HL-60/S4 treated with retinoic acid at 250 ng/mL for 4 days and 3 days (cell line): ENCODE measurements around the gene EML2.
"Not testable (repeated sequence)": the region's sequence is repeated elsewhere in the genome, so short reads cannot be mapped to it uniquely, and the experiment has no call there.

Experiments
- in situ Hi-C: fragments of 300-500 bp; cut with MboI; formaldehyde crosslinking; loops from 2 replicates; pipeline ENCODE4 v1.7.0; 2022; ENCODE audit warnings: low sequenced_read_pairs

Gene EML2

DNA sequence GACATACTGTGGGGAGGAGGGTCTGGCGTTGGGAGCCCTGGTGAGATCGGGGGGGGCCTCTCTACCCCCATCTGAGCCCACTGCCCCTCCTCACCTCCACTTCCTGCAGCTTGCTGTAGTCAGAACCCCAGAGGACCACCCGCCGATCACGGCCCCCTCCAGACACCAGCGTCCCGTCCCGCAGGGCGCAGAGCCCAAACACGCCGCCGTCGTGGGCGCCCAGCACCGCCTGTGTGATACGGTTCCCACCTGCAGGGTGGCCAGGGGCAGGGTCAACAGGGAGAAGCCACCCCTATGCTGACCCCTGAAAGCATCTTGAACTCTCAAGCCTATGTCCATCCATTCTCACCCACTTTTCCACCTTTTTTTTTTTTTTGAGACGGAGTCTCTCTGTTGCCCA, 17.8 kb downstream of the EML2 start:
- in situ Hi-C loops: no loop called here

DNA sequence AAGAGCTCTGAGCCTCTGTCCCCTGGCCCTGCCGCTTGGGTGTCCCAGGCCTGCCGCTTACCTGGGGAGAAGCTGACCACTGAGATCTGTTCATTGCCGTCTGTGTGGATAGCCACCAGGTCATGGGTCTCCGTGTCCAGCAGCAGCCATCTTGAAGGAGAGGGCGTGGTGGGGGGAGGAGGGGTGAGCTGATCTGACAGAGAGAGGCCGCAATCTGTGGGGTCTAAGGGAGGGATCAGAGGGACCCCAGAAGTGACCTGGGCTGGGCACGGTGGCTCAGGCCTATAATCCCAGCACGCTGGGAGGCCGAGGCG, 22.5 kb downstream of the EML2 start:
- in situ Hi-C loops: no loop called here

DNA sequence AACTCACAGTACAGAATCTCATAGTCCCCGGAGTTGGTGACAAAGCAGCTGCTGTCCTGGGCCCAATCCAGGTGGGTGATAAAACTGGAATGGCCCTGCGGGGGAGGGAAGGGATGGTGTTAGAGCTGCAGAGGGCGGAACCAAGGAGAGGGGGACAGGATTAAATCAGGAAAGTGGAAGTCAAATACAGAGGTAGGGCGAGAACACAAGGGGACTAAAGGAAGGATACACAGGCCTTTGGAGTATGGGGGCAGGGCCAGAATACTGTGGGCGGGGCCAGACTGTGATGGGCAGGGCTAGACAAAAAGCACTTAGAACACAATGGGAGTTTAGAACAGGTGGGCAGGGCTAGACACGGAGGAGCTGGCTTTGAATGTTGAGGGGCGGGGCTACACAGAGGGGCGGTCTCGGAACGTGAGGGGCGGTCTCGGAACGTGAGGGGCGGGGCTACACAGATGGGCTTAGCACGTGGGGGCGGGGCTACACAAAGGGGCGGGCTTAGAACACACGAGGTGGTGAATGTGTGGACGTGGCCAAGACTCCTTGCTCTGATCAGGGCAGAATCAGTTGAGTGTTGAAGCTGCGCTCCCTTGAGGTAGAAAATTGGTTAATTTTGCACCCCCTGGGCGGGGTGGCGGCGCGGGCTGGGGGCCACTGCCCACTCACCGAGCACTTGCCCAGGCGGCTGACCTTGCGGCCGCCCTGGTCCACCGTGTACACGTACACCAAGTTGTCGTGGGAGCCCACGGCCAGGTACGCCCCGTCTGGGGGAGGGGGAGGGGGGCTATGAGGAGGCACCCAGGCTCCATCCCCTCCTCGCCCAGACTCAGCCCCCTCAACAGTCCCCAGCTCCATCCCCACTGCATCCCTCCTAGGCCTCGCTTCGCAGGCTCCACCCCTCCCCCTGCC, 23.1 kb downstream of the EML2 start:
- in situ Hi-C loops: no loop called here

DNA sequence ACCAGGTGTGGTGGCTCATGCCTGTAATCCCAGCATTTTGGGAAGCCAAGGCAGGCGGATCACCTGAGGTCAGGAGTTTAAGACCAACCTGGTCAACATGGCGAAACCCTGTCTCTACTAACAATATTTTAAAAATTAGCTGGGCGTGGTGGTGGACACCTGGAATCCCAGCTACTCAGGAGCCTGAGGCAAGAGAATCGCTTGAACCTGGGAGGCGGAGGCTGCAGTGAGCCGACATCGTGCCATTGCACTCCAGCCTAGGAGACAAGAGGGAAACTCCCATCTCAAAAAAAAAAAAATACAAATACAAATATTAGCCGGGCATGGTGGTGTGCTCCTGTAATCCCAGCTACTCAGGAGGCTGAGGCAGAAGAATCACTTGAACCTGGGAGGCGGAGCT, 24.1 kb downstream of the EML2 start:
- in situ Hi-C loops: not testable (repeated sequence)

DNA sequence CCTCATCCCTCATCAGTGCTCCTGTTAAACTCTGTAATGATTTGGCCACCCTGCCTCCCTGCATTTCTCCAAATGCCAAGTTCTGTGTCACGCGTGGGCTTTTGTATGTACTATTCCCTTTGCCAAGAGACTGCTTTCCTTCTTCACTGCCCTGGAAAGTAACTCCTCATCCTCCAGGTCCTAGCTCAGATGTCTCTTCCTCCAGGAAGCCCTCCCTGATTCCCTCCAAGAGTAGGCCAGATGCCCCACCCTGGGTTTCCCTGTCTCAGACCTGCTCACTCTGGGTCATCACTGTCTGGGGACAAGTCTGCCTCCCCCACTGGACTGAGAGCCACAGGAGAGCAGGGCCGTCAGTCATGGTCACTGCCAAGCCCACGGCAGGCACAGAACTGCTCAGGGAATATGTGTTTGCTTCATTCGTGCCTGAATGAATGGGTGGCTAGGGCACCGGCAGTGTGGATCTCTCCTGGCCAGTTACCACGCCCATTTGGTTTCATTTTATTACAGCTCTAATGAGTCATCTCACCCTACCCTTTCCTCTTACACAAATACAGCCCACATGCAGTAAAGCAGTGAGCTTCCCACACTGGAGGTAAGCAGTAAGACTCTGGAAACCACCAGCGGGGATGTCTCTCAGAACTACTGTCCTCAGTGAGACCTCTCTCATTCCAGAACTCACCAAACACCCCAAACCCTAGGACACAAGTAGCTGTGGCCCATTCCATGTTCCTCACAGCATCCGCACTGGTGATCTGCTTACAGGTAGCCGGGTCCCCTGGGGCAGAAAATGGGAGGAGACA, 25.1 kb downstream of the EML2 start:
- in situ Hi-C loops: no loop called here

DNA sequence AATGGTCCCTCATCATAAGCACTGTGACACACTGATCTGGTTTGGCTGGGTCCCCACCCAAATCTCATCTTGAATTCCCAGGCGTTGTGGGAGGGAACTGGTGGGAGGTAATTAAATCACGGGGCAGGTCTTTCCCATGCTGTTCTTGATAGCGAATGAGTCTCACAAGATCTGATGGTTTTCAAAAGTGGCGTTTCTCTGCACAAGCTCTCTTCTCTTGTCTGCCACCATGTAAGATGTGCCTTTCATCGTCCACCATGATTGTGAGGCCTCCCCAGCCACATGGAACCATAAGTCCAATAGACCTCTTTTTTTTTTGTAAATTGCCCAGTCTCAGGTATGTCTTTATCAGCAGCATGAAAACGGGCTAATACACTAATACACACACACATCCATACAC, 30.2 kb downstream of the EML2 start:
- in situ Hi-C loops: no loop called here

DNA sequence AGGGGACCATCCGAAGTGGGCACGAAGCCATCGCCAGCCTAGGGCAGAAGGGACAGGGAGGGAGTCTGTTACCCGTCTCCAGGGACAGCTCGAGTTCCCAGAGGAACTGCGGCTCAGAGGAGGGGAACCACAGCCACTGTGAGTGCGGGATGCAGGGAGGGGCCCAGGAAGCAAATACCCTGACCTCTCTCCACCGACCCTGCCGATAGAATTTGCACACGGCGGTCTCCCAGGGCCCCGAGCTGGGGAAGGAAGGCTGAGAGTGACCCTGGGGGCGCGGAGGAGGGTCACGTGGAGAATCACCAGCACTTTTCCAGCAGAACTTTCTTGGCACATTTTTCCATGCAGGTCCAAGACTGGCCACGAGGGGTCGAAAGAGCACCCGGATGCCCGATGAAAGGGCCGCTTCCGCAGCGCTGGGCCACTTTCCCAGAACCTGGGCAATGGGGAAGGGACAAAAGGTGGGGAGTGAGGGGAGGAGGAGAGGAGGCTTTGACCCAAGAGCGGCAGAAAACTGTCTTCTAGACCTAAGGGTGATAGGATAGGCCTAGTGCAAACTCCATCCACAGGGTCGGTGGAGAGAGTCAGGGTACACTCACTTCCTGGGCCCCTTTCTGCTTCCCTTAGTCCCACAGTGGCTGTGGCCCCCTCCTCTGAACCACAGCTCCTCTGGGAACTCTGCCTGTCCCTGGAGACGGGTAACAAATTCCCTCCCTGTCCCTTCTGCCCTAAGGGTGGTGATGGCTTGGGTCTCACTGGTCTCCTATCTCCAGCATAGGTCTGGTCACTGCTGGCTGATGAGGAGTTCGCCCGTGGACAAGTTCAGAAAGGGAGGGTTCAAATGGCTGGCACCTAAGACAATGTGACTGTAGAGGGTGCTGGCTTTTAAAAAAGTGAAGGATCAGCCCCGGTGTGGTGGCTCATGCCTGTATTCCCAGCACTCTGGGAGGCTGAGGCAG, 31.8 kb downstream of the EML2 start:
- in situ Hi-C loops: no loop called here

DNA sequence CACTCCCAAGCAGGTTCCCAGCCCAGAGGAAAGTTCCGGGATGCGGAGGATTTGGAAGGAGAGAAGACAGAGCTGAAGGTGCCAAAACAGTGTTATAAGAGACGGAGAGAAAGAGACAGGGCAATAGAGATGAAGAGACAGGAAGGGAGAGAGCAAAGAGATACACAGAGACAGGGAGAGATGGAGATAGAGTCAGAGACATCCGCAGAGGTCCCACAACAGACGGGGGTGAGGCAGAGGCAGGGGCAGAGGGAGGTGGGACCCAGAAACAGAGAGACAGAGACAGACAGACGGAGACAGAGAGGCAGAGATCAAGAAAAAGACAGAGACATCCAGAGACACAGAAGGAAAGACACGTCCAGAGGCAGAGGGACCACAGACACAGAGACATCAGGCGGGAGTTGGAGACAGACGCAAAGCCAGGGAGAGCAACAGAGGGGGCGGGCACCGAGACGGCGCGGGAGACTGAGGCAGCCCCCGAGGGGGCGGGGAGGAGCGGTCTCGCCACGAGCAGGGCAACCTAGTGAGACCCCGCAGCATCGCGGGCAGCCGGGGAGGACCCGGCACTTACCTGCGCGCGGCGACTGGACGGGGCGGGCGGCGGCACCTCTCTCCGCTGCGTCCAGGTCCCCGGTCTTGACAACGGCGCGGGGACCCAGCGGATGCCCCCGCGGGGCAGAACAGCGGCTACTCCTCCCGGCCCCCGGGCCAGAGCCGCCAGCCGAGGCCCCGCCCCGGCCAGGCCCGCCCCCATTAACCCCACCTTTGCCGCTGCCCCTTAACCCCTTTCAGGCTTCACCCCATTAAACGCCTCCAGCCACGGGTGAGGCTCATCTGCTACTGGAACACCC, 37.4 kb downstream of the EML2 start, which contains the start of gene GPR4:
Gene GPR4 (minus strand): TSS at position 689 of the 851 bp plus-strand sequence. CDS start 10,346 bp downstream, outside the sequence.
- in situ Hi-C loops: no loop called here

DNA sequence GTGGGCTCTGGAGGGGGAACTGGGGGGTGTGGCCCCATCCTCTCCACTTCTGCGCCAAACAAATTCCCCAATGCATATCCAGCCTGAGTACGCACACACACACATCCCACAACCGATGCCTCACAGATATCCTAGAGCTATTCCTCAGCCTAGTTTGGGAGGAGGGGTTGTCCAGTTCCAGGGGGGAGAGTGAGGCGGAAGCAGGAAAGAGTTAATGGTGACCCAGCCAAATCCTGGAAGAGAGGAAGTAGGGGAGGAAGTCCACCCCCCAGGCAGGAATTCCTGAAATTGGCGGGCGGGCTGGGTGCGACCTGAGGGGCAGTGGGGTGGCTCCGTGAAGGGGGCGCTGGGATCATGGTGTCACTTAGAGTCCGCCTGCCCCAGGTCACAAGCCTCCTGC, 38.1 kb downstream of the EML2 start:
- in situ Hi-C loops: no loop called here

DNA sequence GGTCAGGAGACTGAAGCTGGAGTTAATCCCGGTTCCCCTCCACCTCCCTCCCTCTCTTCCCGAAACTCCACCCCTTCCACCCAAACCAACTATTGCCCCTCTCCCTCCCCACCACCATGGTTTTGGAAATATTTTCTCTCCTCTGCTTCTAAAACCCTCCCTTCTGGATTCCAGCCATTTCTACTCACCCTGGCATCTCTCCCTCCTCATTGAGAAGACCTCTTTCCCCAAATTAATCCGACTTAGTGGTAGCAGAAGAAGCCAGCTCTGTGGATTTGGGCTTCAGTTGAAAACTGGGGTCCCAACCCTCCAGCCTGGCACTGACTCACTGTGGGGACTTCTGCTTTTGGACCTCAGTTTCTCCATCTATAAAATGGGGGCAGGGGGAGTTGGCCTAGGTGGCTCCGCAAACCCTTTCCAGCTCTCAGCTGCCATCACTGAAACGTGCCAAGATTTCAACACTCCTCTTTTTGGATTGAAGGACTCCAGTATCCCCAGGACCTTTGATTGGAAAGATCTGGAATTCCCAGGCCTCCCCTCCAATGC, 38.8 kb downstream of the EML2 start:
- in situ Hi-C loops: no loop called here

DNA sequence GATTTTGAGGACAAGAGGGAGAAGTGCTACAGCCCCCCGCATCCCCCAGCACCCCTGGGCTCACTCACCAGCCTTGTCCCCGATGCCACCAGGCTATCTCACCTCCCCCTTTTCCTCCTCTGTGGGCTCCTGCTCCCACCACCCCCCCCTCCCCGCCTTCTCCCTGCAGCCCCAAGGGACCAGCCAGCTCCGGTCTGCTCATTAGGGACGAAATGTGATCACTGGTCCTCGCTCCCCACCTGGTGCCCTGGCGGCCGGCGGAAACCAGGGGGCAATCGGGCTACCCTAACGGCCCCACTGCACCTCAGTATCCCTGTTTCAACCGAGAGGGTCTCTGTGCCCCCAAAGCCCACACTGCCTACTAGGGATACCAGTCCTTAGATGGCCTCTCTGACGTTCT, 39.9 kb downstream of the EML2 start:
- in situ Hi-C loops: no loop called here

DNA sequence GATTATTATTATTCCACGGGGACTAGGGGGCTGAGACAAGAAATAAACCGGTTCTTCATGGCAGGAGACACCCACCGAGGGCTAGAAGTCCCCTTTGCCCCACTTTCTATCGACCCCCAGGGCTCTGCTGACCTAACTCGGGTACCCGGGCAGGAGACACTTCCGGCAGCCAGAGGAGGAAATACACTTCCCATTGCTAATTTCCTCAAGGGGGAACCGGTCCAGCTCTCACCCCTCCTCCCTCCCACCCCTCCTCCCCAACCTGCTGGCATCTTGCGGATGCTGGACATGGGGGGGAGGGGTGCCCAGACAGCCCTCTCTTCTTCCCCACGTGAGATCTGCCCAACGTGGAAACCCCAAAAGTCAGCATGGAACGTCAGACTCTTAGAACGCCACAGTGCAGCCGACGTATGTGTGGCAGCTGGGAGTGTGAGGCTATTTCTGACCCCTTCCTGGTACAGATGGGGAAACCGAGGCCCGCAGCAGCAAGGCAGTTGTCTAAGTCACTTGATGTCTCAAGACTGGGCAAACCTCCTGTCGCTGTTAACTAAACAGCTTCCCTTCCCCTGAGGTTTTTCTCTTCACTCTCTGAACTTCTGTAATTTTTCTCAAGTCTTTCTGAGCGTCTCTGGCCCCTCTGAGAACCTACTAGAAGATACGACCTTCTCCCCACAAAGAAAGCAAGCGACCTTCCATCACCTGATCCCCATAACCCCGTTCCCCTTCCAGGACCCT, 40.8 kb downstream of the EML2 start:
- in situ Hi-C loops: no loop called here

DNA sequence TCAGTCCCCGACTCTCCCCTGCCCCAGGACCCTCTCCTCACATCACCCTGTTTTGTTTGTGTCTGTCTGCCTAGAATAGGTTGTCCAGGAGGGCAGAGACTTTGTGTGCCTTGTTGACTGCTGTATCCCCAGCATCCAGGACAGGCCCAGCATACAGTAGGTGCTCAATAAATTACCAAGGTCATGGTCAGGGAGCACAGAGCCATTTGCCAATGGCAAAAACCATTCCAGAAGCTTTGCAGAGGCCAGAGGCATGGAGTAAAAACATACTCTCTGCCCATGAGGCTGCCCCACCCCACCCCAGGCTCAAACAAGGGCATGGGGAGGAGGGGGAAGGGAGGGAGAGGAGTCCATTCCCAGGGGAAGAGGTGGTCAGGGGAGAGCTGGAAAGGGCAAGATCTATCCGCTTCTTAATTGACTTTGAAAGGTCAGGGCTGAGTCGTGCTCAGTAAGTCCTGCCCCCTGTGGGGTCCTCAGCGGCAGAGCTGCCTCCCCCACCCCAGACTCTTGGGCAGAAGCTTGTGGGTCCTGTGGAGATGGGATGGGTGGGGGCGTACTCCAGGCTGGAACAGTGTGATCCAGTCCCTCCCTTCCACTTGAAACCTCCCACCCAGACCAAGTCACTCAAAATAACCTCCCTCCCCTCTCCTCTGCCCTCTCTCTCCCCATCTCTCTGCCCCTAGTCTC, 41.6 kb downstream of the EML2 start:
- in situ Hi-C loops: no loop called here

DNA sequence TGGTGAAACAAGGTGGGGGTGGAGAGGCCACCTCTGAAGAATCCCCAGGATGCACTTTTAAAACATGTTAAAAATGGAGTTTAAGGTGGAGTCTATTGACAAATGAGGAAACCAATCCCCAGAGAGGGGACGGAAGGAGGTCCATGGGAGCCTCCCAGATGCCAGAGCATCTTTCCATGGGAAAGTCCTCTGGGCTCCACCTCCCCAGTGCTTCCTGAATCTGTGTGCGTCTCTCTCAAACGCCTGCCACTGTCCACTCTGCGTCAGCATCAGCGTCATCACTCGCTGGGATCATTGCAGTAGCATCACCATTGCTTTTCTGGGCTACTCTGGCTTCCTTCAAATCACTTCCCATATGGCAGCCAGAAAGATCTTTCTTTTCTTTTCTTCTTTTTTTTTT, 43.4 kb downstream of the EML2 start:
- in situ Hi-C loops: no loop called here

DNA sequence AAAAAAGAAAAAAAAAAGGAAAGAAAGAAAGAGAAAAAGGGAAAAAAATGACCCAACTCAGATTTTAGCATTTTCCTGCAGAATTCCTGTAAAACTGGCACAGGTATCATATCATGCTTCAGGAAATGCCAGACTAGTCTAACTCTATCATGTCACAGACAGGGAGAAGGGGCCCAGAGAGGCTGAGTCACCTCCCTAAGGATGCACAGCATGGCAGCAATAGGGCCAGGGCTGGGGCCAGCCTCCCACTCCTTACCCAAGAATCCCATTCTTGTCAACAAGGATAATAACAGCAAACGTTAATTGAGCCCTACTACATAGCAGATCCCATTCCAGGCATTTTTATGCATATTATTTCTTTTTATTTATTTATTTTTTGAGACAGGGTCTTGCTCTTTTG, 45.7 kb downstream of the EML2 start:
- in situ Hi-C loops: no loop called here

DNA sequence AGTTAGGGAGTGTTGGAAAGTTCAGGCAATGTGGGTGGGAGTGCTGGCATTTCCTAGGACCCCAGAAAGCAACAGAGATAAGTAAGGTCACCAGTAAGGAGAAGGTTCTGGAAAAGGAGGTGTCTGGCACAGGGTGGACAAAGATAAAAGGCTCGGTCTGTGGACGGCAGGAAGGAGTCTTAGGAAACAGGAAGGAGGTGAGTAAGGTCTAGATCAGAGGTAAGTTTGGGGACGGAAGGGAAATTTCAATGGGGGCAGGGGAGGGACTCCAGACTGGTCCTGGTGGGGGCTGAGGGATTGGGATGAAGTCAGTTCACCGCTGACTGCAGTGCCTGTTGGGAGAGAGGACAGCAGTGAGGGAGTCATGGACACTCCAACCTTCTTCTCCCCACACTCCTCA, 46.8 kb downstream of the EML2 start:
- in situ Hi-C loops: no loop called here

DNA sequence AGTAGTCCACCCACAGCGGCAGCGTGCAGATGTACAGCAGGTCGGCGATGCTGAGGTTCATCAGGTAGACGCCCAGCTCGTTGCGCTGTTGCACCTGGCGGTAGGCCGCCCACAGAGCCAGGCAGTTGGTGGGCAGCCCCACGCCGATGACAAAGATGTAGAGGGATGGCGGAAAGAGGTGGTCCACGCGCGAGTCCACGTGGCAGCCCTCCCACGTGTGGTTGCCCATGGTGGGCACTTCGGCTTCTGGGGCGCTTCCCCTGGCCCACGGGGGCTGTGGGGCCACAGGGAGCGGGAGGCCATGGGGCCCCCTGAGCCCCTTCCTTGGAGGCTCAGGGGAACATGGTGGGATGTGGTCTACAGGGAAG, 47.6 kb downstream of the EML2 start:
- in situ Hi-C loops: no loop called here

DNA sequence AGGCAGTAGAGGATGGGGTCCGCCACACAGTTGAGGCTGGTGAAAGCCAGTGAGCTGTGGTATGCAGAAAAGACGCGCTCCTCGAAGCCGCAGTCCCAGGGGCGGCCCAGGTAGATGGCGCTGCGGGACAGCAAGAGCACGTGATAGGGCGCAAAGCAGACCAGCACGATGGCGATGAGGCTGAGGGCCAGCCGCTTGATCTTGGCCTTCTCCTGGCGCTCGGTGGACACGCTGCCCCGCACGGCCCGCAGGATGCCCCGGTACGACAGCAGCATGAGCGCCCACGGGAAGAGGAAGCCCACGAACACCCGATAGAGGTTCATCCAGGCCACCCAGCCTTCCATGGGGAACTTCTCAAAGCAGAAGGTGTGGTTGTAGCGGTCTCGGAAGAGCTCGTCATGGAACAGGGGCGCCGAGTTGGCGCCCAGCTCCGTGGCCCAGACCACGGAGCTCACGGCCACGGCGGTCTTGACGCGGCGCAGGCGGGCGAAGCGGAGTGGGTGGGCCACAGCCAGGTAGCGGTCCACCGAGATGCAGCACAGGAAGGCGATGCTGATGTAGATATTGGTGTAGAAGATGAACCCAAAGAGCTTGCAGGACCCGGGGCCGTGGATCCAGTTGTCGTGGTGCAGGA, 48.1 kb downstream of the EML2 start:
- in situ Hi-C loops: no loop called here
